Neutrophil (primary cell): ENCODE data around the gene LCMT1.

ENCODE experiments used
- H3K27ac ChIP-seq: fragments of 200-600 bp; sonication (generic); 2 replicates; pipeline ENCODE4 v1.5.1; 2016; ENCODE audit warnings: mild to moderate bottlenecking, moderate library complexity
- H3K27me3 ChIP-seq: fragments of 200-600 bp; sonication (generic); 2 replicates; pipeline ENCODE4 v1.6.0; 2016; ENCODE audit warnings: mild to moderate bottlenecking
- H3K36me3 ChIP-seq: fragments of 200-600 bp; sonication (generic); 2 replicates; pipeline ENCODE4 v1.5.1; 2017
- H3K4me1 ChIP-seq, 2 experiments: fragments of 200-600 bp in 1 of 2; sonication (generic) in 1 of 2; 1 replicate in 1 of 2; 2 replicates in 1 of 2; pipeline versions ENCODE4 v1.5.1 to v1.6.1; 2013 to 2016; ENCODE audit warnings: low read depth in 1 of 2, low read length in 1 of 2, mild to moderate bottlenecking in 1 of 2, moderate library complexity in 1 of 2; ENCODE audit not compliant: control insufficient read depth in 1 of 2, insufficient read depth in 1 of 2
- H3K4me3 ChIP-seq, 2 experiments: fragments of 200-600 bp in 1 of 2; sonication (generic) in 1 of 2; 1 replicate in 1 of 2; 2 replicates in 1 of 2; pipeline ENCODE4 v1.5.1; 2013 to 2016; ENCODE audit warnings: low read depth in 1 of 2, low read length in 1 of 2, mild to moderate bottlenecking in 1 of 2, moderate library complexity in 1 of 2
- H3K9me3 ChIP-seq: fragments of 200-600 bp; sonication (generic); 2 replicates; pipeline ENCODE4 v1.5.1; 2016
- CTCF ChIP-seq: fragments of 200-600 bp; sonication (generic); IDR thresholded peaks from 2 replicates; pipeline ENCODE4 v1.5.1; 2016; ENCODE audit warnings: antibody characterized with exemption

The LCMT1 gene

GRCh38 chr16:25066426-25066746 lies 45.2 kb upstream of the LCMT1 start:
- no peak for TF ChIP-seq CTCF
- H3K27me3 ChIP-seq = no peaks in the 10 kb centered on the region
- H3K27ac ChIP-seq = peak overlapping the region; percentile 82
- H3K4me3 ChIP-seq = peak overlapping the region; percentile 78 to 80
- peaks cover 6 to 14% of the 10 kb centered on the region in 2 experiments for H3K4me1 ChIP-seq
- no peaks in the 10 kb centered on the region for H3K36me3 ChIP-seq
- H3K9me3 ChIP-seq = no peaks in the 10 kb centered on the region

GRCh38 chr16:25066747-25067631 lies 44.6 kb upstream of the LCMT1 start:
- TF ChIP-seq CTCF = peak; percentile 30
- H3K27ac ChIP-seq = peak overlapping the region; percentile 82
- peaks cover 6 to 14% of the 10 kb centered on the region in 2 experiments for H3K4me1 ChIP-seq
- peak overlapping the region; percentile 78 to 80 for H3K4me3 ChIP-seq
- no peaks in the 10 kb centered on the region for H3K9me3 ChIP-seq
- no peaks in the 10 kb centered on the region for H3K36me3 ChIP-seq
- no peaks in the 10 kb centered on the region for H3K27me3 ChIP-seq

GRCh38 chr16:25073854-25074253 lies 37.7 kb upstream of the LCMT1 start:
- Histone ChIP-seq H3K9me3 (no peaks in the 10 kb centered on the region), H3K4me1 (no peaks in the 10 kb centered on the region), H3K27ac (no peak overlapping the region), H3K27me3 (no peaks in the 10 kb centered on the region), H3K4me3 (no peak overlapping the region), H3K36me3 (no peaks in the 10 kb centered on the region)
- TF ChIP-seq CTCF = no peak

- no peak for TF ChIP-seq CTCF
- H3K27me3 ChIP-seq = no peaks in the 10 kb centered on the region
- no peak overlapping the region for H3K4me3 ChIP-seq
- no peaks in the 10 kb centered on the region for H3K4me1 ChIP-seq
- H3K27ac ChIP-seq = no peak overlapping the region
- no peaks in the 10 kb centered on the region for H3K36me3 ChIP-seq
- no peaks in the 10 kb centered on the region for H3K9me3 ChIP-seq
Measured at GRCh38 chr16:25078386-25078978, 33.1 kb upstream of the LCMT1 start.

- H3K4me1 ChIP-seq = no peaks in the 10 kb centered on the region
- no peak for TF ChIP-seq CTCF
- H3K4me3 ChIP-seq = no peak overlapping the region
- H3K9me3 ChIP-seq = no peaks in the 10 kb centered on the region
- H3K27me3 ChIP-seq = no peaks in the 10 kb centered on the region
- no peak overlapping the region for H3K27ac ChIP-seq
- no peaks in the 10 kb centered on the region for H3K36me3 ChIP-seq
Measured at GRCh38 chr16:25079637-25080378, 31.7 kb upstream of the LCMT1 start.
